Upper lobe of left lung (tissue), 6 donors: Measurements from ENCODE around the gene DLEU7. TPM values are rescaled to one million over a fixed set of nuclear protein-coding genes. Genes with fewer than 3 reads are reported as not detected.
A peak's percentile ranks its signal among the peaks of the same experiment; 100 is the strongest.

Experiments used
- ATAC-seq, 2 donors: fragments of 200-7000 bp; cut with Tn5 transposase; one replicate each; pipeline ENCODE4 v1.9.1; 2022; ENCODE audit warnings: mild to moderate bottlenecking in 2 of 2, moderate library complexity in 2 of 2; ENCODE audit not compliant: low FRiP score in 2 of 2
- DNase-seq, 2 donors: peaks; one replicate each; pipeline ENCODE4 v3.0.0-alpha.2; 2019 to 2020
- H3K27ac ChIP-seq, 4 donors: fragments of 200-600 bp; sonication (generic); one replicate each; pipeline ENCODE4 v1.5.1; 2016 to 2019
- H3K27me3 ChIP-seq, 4 donors: fragments of 200-600 bp; sonication (generic); one replicate each; pipeline ENCODE4 v1.5.1; 2017 to 2019
- H3K36me3 ChIP-seq, 4 donors: fragments of 200-600 bp; sonication (generic); one replicate each; pipeline ENCODE4 v1.5.1; 2016 to 2019
- H3K4me1 ChIP-seq, 4 donors: fragments of 200-600 bp; sonication (generic); one replicate each; pipeline ENCODE4 v1.5.1; 2018 to 2019
- H3K4me3 ChIP-seq, 4 donors: fragments of 200-600 bp; sonication (generic); one replicate each; pipeline ENCODE4 v1.5.1; 2017 to 2019; ENCODE audit warnings: mild to moderate bottlenecking in 2 of 4, moderate library complexity in 1 of 4
- H3K9me3 ChIP-seq, 4 donors: fragments of 200-600 bp; sonication (generic); one replicate each; pipeline ENCODE4 v1.5.1; 2018 to 2019
- EP300 ChIP-seq, 4 donors: sonication (generic); formaldehyde crosslinking; IDR thresholded peaks; one replicate each; pipeline ENCODE4 v1.5.1; 2017; ENCODE audit warnings: antibody characterized with exemption in 4 of 4, control low read depth in 2 of 4
- POLR2A ChIP-seq, 4 donors: fragments of 450-650 bp; IDR thresholded peaks; one replicate each; pipeline ENCODE4 v1.5.1; 2016 to 2017; ENCODE audit warnings: antibody characterized with exemption in 4 of 4, mild to moderate bottlenecking in 2 of 4
- POLR2AphosphoS5 ChIP-seq, 2 donors: sonication (generic); formaldehyde crosslinking; IDR thresholded peaks; one replicate each; pipeline ENCODE4 v1.5.1; 2017; ENCODE audit warnings: antibody characterized with exemption in 2 of 2
- WGBS, 2 donors: methylation state at CpG; one replicate each; pipeline ENCODE4 v1.1.5; 2017 to 2018; 5-methylcytosine and 5-hydroxymethylcytosine counted together
- total RNA-seq, 6 donors: library from RNA; depleted of rRNA in 4 of 6; stranded (reverse); fragments of >200 nt in 4 of 6; gene quantifications; one replicate each; pipeline versions ENCODE4 v1.1.0 to v1.2.1, GENCODE V29; 2016 to 2021
- TF ChIP-seq, protein P1 (sequence below), 6 experiments: fragments of 450-650 bp in 4 of 6; fragments of 200-600 bp in 2 of 6; sonication (generic) in 2 of 6; IDR thresholded peaks; one replicate each; pipeline ENCODE4 v1.5.1; 2016 to 2019; ENCODE audit warnings: antibody characterized with exemption in 6 of 6
- donor health status: DM: no; HTN: no; CAD: no; lungs with moderate emphysema.
- donor health status: DM: no; HTN: yes; CAD: no; lungs with severe emphysema.

Gene DLEU7
- total RNA-seq, 6 donors from 2014 or later, result 0.39 to 3.0 (median 0.77) TPM; not detected in 1

GRCh38 chr13:50793026-50793425 is 50.5 kb downstream of the DLEU7 start:
- Histone ChIP-seq H3K9me3 (no peaks in the 10 kb centered on the region), H3K4me1 (no peaks in the 10 kb centered on the region), H3K27me3 (no peaks in the 10 kb centered on the region), H3K27ac (no peak overlapping the region), H3K4me3 (no peak overlapping the region), H3K36me3 (no peaks in the 10 kb centered on the region)
- no peak for TF ChIP-seq EP300 (IDR thresholded peaks at IDR 0.05)
- no peak for TF ChIP-seq POLR2AphosphoS5 (IDR thresholded peaks at IDR 0.05)
- TF ChIP-seq, protein P1, sequence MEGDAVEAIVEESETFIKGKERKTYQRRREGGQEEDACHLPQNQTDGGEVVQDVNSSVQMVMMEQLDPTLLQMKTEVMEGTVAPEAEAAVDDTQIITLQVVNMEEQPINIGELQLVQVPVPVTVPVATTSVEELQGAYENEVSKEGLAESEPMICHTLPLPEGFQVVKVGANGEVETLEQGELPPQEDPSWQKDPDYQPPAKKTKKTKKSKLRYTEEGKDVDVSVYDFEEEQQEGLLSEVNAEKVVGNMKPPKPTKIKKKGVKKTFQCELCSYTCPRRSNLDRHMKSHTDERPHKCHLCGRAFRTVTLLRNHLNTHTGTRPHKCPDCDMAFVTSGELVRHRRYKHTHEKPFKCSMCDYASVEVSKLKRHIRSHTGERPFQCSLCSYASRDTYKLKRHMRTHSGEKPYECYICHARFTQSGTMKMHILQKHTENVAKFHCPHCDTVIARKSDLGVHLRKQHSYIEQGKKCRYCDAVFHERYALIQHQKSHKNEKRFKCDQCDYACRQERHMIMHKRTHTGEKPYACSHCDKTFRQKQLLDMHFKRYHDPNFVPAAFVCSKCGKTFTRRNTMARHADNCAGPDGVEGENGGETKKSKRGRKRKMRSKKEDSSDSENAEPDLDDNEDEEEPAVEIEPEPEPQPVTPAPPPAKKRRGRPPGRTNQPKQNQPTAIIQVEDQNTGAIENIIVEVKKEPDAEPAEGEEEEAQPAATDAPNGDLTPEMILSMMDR (IDR thresholded peaks at IDR 0.05), result no peak
- no peak for TF ChIP-seq POLR2A (IDR thresholded peaks at IDR 0.05)
- 77 to 84% methylated on average over 3 of the region's 3 CpGs for WGBS, 2 donors
- ATAC-seq, result no peak
- DNase-seq, result no peak

- 79 to 80% methylated on average over 14 of the region's 14 CpGs for WGBS, 2 donors
- H3K36me3 ChIP-seq, result no peaks in the 10 kb centered on the region
- ATAC-seq (no peak), DNase-seq (no peak)
- H3K27ac ChIP-seq, result no peak overlapping the region
- H3K4me3 ChIP-seq, result no peak overlapping the region
- H3K4me1 ChIP-seq, result peaks cover 0 to 4% (median 0%) of the 10 kb centered on the region in 4 donors
- TF ChIP-seq EP300 (IDR thresholded peaks at IDR 0.05), result no peak
- no peak for TF ChIP-seq POLR2A (IDR thresholded peaks at IDR 0.05)
- TF ChIP-seq, protein P1 (IDR thresholded peaks at IDR 0.05), result no peak
- no peak for TF ChIP-seq POLR2AphosphoS5 (IDR thresholded peaks at IDR 0.05)
- no peaks in the 10 kb centered on the region for H3K27me3 ChIP-seq
- no peaks in the 10 kb centered on the region for H3K9me3 ChIP-seq
These were observed 54.8 kb downstream of the DLEU7 start for GRCh38 chr13:50788551-50789210.

DNA sequence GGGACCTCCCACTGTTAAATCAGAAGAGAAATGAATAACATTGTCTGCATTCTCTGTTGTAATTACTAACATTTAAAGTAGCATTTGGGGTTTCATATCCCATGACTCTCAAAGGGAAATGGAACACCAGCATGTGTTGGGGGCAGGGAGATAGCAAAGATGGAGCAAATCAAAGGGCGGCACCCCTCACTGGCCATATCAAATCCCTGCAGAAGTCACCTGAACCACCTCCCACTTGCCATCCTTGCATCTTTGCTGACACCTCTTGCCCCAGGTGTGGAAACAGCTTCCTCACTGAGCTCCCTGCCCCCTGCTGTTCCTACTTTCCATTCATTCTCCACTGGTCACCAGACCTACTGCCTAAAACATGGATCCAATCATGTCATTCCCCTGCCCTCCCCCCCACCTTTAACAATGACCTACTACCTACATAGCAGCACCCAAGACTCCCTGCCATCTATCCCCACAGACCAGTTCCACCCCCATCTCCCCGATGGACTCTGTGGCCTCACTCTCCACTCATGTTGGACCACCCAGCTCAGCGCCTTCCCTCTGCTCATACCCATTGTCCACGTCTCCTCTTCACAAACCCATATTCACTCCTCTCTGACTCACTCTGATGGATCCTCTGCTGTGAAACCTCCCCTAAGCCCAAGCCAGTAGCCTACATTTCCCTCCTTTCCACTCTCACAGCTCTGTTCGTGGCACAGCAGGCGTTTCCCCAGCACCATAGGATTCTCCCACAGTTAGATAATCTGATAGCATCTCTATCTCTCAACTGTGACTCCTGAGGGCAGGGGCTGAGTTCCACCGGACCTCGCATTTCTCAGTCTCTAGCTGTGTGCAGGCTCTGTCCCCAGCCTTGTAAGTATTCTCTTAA is 55.9 kb downstream of the DLEU7 start:
- DNase-seq (no peak), ATAC-seq (peak in 1 of 2 donors; percentile 24)
- H3K9me3 ChIP-seq, result no peaks in the 10 kb centered on the region
- TF ChIP-seq POLR2AphosphoS5 (IDR thresholded peaks at IDR 0.05) (no peak), EP300 (IDR thresholded peaks at IDR 0.05) (no peak), POLR2A (IDR thresholded peaks at IDR 0.05) (no peak)
- TF ChIP-seq, protein P1 (IDR thresholded peaks at IDR 0.05), result no peak
- WGBS, 2 donors, result 89 to 97% methylated on average over 8 of the region's 8 CpGs
- H3K27ac ChIP-seq, result no peak overlapping the region
- H3K4me3 ChIP-seq, result no peak overlapping the region
- peaks cover 0 to 4% (median 0%) of the 10 kb centered on the region in 4 donors for H3K4me1 ChIP-seq
- H3K36me3 ChIP-seq, result no peaks in the 10 kb centered on the region
- no peaks in the 10 kb centered on the region for H3K27me3 ChIP-seq

DNA sequence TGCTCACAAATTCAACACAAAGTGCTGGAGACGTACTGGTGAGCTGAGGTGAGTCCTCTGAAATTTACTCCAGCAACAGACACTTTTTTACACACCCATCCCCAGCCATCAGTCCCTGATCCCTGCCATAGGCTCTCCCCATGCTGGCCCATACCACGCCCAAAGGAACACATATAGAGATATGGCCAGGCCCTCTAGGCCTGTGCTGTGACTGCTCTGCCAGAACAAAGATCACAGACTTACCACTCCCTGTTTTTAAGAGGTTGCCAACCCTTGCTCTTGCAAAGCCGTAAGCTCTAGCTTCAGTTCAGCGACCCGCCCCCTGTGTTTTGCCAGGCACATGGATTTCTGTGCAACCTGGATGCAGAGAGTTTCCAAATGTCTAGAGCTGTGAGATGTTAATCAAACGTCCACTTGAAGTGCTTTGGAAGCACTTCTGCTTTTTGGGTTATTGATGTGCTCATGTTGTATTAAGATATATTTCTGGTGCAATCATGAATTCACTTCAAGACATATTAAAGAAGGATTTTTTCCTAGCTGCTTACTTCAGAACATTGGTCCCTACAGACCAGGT is 59.7 kb downstream of the DLEU7 start:
- no peak overlapping the region for H3K27ac ChIP-seq
- no peaks in the 10 kb centered on the region for H3K36me3 ChIP-seq
- ATAC-seq (no peak), DNase-seq (no peak)
- TF ChIP-seq, protein P1 (IDR thresholded peaks at IDR 0.05), result no peak
- TF ChIP-seq POLR2AphosphoS5 (IDR thresholded peaks at IDR 0.05) (no peak), POLR2A (IDR thresholded peaks at IDR 0.05) (no peak), EP300 (IDR thresholded peaks at IDR 0.05) (no peak)
- WGBS, 2 donors, result 64 to 78% methylated on average over 6 of the region's 6 CpGs
- no peak overlapping the region for H3K4me3 ChIP-seq
- peaks cover 0 to 4% (median 0%) of the 10 kb centered on the region in 4 donors for H3K4me1 ChIP-seq
- H3K9me3 ChIP-seq, result no peaks in the 10 kb centered on the region
- H3K27me3 ChIP-seq, result no peaks in the 10 kb centered on the region
